Endothelial cell of umbilical vein (primary cell): ENCODE data around the gene PKDREJ.

Experiments used
- MAX ChIP-seq: IDR thresholded peaks from 2 replicates; pipeline ENCODE4 v1.6.1; 2011; ENCODE audit not compliant: insufficient read depth, insufficient read length
- POLR2AphosphoS5 ChIP-seq: IDR thresholded peaks from 2 replicates; pipeline ENCODE4 v1.6.1; 2012; ENCODE audit warnings: low read depth, mild to moderate bottlenecking, control low read depth, low read length, moderate library complexity; ENCODE audit not compliant: insufficient read depth

- TF ChIP-seq POLR2AphosphoS5 (no peak), MAX (no peak)
Observed at GRCh38 chr22:46230262-46230901, 32.8 kb downstream of the PKDREJ start.
